HT1080 (cell line): ENCODE results near the gene NOP14. TPM values are rescaled to one million over a fixed set of nuclear protein-coding genes. Genes with fewer than 3 reads are reported as not detected.
A peak's percentile ranks its signal among the peaks of the same experiment; 100 is the strongest.
"Not testable (repeated sequence)": the region's sequence is repeated elsewhere in the genome, so short reads cannot be mapped to it uniquely, and the experiment has no call there.

Experiments
- DNase-seq: peaks from one replicate; pipeline ENCODE4 v3.0.0-alpha.2; 2015; ENCODE audit warnings: low read depth
- total RNA-seq: library from RNA; depleted of rRNA; stranded (reverse); fragments of >200 nt; shearing (Covaris generic); gene quantifications from 2 replicates; pipeline ENCODE4 v1.2.3, GENCODE V29; 2014

NOP14 gene
- total RNA-seq, 1 experiment from 2014 or later, result 39.6 TPM

GRCh38 chr4:2932951-2933565 lies 30.1 kb downstream of the NOP14 start:
- DNase-seq, result no peak

GRCh38 chr4:2932321-2932950 lies 30.8 kb downstream of the NOP14 start:
- no peak for DNase-seq

GRCh38 chr4:2931512-2932301 lies 31.5 kb downstream of the NOP14 start:
- DNase-seq, result no peak

GRCh38 chr4:2930758-2931511 lies 32.3 kb downstream of the NOP14 start:
- no peak for DNase-seq

- no peak for DNase-seq
Measured at GRCh38 chr4:2930135-2930757, 33.0 kb downstream of the NOP14 start.

GRCh38 chr4:2929469-2929868 lies 33.7 kb downstream of the NOP14 start:
- no peak for DNase-seq

GRCh38 chr4:2928242-2929176 lies 34.7 kb downstream of the NOP14 start:
- no peak for DNase-seq

- no peak for DNase-seq
Measured at GRCh38 chr4:2927696-2928075, 35.5 kb downstream of the NOP14 start.

GRCh38 chr4:2927016-2927695 lies 36.0 kb downstream of the NOP14 start:
- no peak for DNase-seq

- DNase-seq, result no peak
Measured at GRCh38 chr4:2925931-2926860, 37.0 kb downstream of the NOP14 start.

GRCh38 chr4:2925496-2925895 lies 37.7 kb downstream of the NOP14 start:
- no peak for DNase-seq

- no peak for DNase-seq
Measured at GRCh38 chr4:2924765-2925301, 38.4 kb downstream of the NOP14 start.

GRCh38 chr4:2924286-2924685 lies 38.9 kb downstream of the NOP14 start:
- no peak for DNase-seq

- no peak for DNase-seq
Measured at GRCh38 chr4:2923668-2924173, 39.5 kb downstream of the NOP14 start.

- no peak for DNase-seq
Measured at GRCh38 chr4:2923141-2923551, 40.1 kb downstream of the NOP14 start.

- peak; percentile 64 for DNase-seq
Measured at GRCh38 chr4:2922453-2923101, 40.6 kb downstream of the NOP14 start.

- DNase-seq, result not testable (repeated sequence)
Measured at GRCh38 chr4:2918714-2919113, 44.5 kb downstream of the NOP14 start.
